CD4-positive, alpha-beta memory T cell (primary cell): ENCODE results near the gene PROSER3. TPM values are rescaled to one million over a fixed set of nuclear protein-coding genes. Genes with fewer than 3 reads are reported as not detected.
"Not testable (repeated sequence)": the region's sequence is repeated elsewhere in the genome, so short reads cannot be mapped to it uniquely, and the experiment has no call there.

Experiments used
- CTCF ChIA-PET: fragments of 350-600 bp; sonication (Branson Sonifier 250); formaldehyde crosslinking; loops from one replicate; lab custom pipeline; 2021; ENCODE audit warnings: inconsistent platforms; ENCODE audit not compliant: partially characterized antibody; lab: Charles Lee
- POLR2A ChIA-PET: fragments of 350-600 bp; sonication (Branson Sonifier 250); formaldehyde crosslinking; loops from one replicate; lab custom pipeline; 2021; ENCODE audit not compliant: partially characterized antibody; lab: Charles Lee
- DNase-seq, 5 donors: peaks; one replicate each; pipeline versions ENCODE4 v3.0.0 to v3.0.0-alpha.2; 2020 to 2022; ENCODE audit warnings: mixed read lengths in 1 of 5
- H3K27ac ChIP-seq: one replicate; pipeline ENCODE4 v1.7.0; 2013; ENCODE audit warnings: low read depth, low read length
- H3K27me3 ChIP-seq: 2 replicates; pipeline ENCODE4 v1.7.0; 2013; ENCODE audit warnings: mild to moderate bottlenecking, low read length, moderate library complexity; ENCODE audit not compliant: insufficient read depth
- H3K36me3 ChIP-seq: 2 replicates; pipeline ENCODE4 v1.7.0; 2013; ENCODE audit warnings: mild to moderate bottlenecking, low read length, moderate library complexity; ENCODE audit not compliant: insufficient read depth
- H3K4me1 ChIP-seq: 2 replicates; pipeline ENCODE4 v1.7.0; 2013; ENCODE audit warnings: mild to moderate bottlenecking, low read length, moderate library complexity; ENCODE audit not compliant: insufficient read depth
- H3K4me3 ChIP-seq, 2 donors: one replicate each; pipeline ENCODE4 v1.7.0; 2013; ENCODE audit warnings: low read length in 2 of 2, mild to moderate bottlenecking in 1 of 2
- H3K9me3 ChIP-seq, 2 donors: one replicate each; pipeline ENCODE4 v1.7.0; 2013; ENCODE audit warnings: low read length in 2 of 2, control low read depth in 1 of 2; ENCODE audit not compliant: control insufficient read depth in 1 of 2
- H3K27ac Mint-ChIP-seq, 7 donors: one replicate each; pipeline ENCODE4 v1.8.0; 2020 to 2021; ENCODE audit warnings: mixed read lengths in 7 of 7, mild to moderate bottlenecking in 6 of 7, inconsistent platforms in 3 of 7, moderate library complexity in 3 of 7
- H3K27me3 Mint-ChIP-seq, 2 donors: one replicate each; pipeline ENCODE4 v1.8.0; 2020 to 2021; ENCODE audit warnings: mixed read lengths in 2 of 2
- H3K36me3 Mint-ChIP-seq, 2 donors: one replicate each; pipeline ENCODE4 v1.8.0; 2020 to 2021; ENCODE audit warnings: mixed read lengths in 2 of 2, inconsistent platforms in 1 of 2, mild to moderate bottlenecking in 1 of 2
- H3K4me1 Mint-ChIP-seq, 4 donors: one replicate each; pipeline ENCODE4 v1.8.0; 2020 to 2021; ENCODE audit warnings: mixed read lengths in 4 of 4, mild to moderate bottlenecking in 1 of 4
- H3K4me3 Mint-ChIP-seq, 8 donors: one replicate each; pipeline ENCODE4 v1.8.0; 2020 to 2021; ENCODE audit warnings: mixed read lengths in 8 of 8, mild to moderate bottlenecking in 7 of 8, moderate library complexity in 6 of 8, inconsistent platforms in 3 of 8
- H3K9me3 Mint-ChIP-seq, 8 donors: one replicate each; pipeline ENCODE4 v1.8.0; 2020 to 2021; ENCODE audit warnings: mixed read lengths in 8 of 8, mild to moderate bottlenecking in 5 of 8, inconsistent platforms in 3 of 8, moderate library complexity in 1 of 8
- intact Hi-C: fragments of 100-400 bp; cut with micrococcal nuclease; formaldehyde crosslinking; loops from one replicate; pipeline ENCODE4 v1.15.1; 2023
- polyA plus RNA-seq, 2 donors: library from polyadenylated mRNA; unstranded; fragments of 300-500 nt; fragmentation: Illumina TruSeq; gene quantifications; one replicate each; pipeline ENCODE4 v1.2.3, GENCODE V29; 2021
- total RNA-seq, 2 experiments: library from RNA; stranded (reverse); gene quantifications; one replicate each; pipeline ENCODE4 v1.2.3, GENCODE V29; 2021

The PROSER3 gene
- total and polyA plus RNA-seq, 4 experiments from 2014 or later: 2.0 to 46.5 (median 28.4) TPM

DNA sequence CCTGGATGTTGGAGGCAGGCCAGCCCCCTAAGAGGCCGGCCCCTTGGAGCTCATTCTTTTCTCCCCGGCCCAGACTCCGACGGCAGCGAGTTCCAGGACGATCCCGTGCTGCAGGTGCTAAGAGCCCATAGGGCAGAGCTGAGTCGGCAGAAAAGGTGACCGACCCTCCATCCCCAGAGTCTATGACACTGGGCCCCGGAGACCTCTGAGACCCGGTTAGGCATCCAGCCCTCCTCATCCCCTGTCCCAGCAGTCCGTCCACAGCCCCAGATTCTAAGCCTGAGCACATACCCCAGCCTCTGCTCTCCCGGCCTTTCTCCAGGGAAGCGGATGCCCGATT, 10.1 kb downstream of the PROSER3 start:
- H3K27ac Mint-ChIP-seq: no peak overlapping the region
- H3K4me3 ChIP-seq: no peak overlapping the region
- ChIA-PET POLR2A (no interaction called here), CTCF (no interaction called here)
- intact Hi-C loops: no loop called here
- no peaks in the 10 kb centered on the region for H3K4me1 ChIP-seq
- no peaks in the 10 kb centered on the region for H3K27me3 ChIP-seq
- no peaks in the 10 kb centered on the region for H3K9me3 ChIP-seq
- no peak overlapping the region for H3K4me3 Mint-ChIP-seq
- no peak overlapping the region for H3K27ac ChIP-seq
- peaks cover 0 to 3% (median 2%) of the 10 kb centered on the region in 4 donors for H3K4me1 Mint-ChIP-seq
- peaks cover 4 to 27% of the 10 kb centered on the region in 2 donors for H3K36me3 Mint-ChIP-seq
- no peak for DNase-seq
- H3K36me3 ChIP-seq: peaks cover 13% of the 10 kb centered on the region
- peaks cover 0 to 2% (median 0%) of the 10 kb centered on the region in 8 donors for H3K9me3 Mint-ChIP-seq
- H3K27me3 Mint-ChIP-seq: no peaks in the 10 kb centered on the region

DNA sequence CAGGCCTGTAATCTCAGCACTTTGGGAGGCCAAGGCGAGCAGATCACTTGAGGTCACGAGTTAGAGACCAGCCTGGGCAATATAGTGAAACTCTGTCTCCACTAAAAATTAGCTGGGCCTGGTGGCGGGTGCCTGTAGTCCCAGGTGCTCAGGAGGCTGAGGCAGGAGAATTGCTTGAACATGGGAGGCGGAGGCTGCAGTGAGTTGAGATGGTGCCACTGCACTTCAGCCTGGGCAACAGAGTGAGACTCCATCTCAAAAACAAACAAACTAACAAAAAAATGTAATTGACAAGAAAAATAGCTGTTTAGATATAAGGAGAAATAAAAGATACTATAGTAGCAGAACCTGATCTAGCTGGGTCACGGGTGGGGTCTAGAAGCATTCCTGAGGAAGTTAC, 14.4 kb downstream of the PROSER3 start:
- CTCF ChIA-PET, H3K4me3 ChIP-seq, intact Hi-C loops, H3K4me3 Mint-ChIP-seq, DNase-seq, H3K9me3 ChIP-seq, H3K27me3 ChIP-seq, H3K36me3 ChIP-seq, H3K9me3 Mint-ChIP-seq, H3K27ac Mint-ChIP-seq, H3K27ac ChIP-seq, H3K27me3 Mint-ChIP-seq: not testable (repeated sequence)
- peaks cover 0 to 16% of the 10 kb centered on the region in 2 donors for H3K36me3 Mint-ChIP-seq
- POLR2A ChIA-PET: interaction anchor here (1.0 to 1.2 kb wide), 2 partner anchors 12 to 28 kb away, joined by 3 read pairs; no protein-coding TSS in a partner anchor
- H3K4me1 ChIP-seq: peaks cover 15% of the 10 kb centered on the region
- H3K4me1 Mint-ChIP-seq: peaks cover 12 to 31% (median 22%) of the 10 kb centered on the region in 4 donors

DNA sequence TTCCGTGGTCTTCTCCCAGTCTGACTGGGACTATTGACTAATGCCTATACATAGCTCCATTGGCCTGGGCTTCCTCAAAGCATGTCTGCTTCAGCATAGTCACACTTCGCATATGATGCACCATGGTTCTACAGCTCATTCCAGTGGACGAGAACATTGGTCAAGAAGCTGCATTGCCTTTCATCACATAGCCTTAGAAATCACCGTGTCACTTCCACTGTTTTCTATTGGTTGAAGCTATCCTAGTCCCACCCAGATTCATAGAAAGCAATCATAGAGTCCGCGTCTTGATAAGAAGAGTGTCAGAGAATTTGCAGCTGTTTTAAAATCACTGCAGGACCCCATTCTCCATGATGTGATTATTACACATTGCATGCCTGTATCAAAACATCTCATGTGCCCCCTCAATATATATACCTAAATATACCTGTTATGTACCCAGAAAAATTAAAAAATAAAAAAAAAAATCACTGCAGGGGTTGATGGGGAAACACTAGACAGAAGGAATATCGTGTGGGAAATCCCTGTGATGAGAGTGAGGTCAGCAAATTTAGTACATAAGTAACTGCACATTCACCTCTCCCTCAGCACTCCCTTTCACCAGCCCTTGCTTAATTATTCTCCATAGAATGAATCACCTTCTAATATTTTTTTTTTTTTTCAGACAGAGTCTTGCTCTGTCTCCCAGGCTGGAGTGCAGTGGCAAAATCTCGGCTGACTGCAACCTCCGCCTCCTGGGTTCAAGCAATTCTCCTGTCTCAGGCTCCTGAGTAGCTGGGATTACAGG, 15.2 kb downstream of the PROSER3 start:
- POLR2A ChIA-PET: interaction anchor here (1.0 to 1.2 kb wide), 2 partner anchors 13 to 29 kb away, joined by 3 read pairs; no protein-coding TSS in a partner anchor
- Histone ChIP-seq H3K4me1 (peaks cover 15% of the 10 kb centered on the region), H3K4me3 (no peak overlapping the region), H3K9me3 (no peaks in the 10 kb centered on the region), H3K36me3 (peaks cover 4% of the 10 kb centered on the region), H3K27me3 (no peaks in the 10 kb centered on the region), H3K27ac (no peak overlapping the region)
- no peak overlapping the region for H3K27ac Mint-ChIP-seq
- peaks cover 0 to 14% of the 10 kb centered on the region in 2 donors for H3K36me3 Mint-ChIP-seq
- CTCF ChIA-PET: interaction anchor here (1.4 kb wide), 1 partner anchor 25 kb away, joined by 4 read pairs; the partner anchor contains the start of gene LIN37
- intact Hi-C loops: no loop called here
- H3K27me3 Mint-ChIP-seq: no peaks in the 10 kb centered on the region
- H3K9me3 Mint-ChIP-seq: peaks cover 0 to 2% (median 0%) of the 10 kb centered on the region in 8 donors
- H3K4me1 Mint-ChIP-seq: peaks cover 12 to 37% (median 22%) of the 10 kb centered on the region in 4 donors
- peak in 1 of 5 donors; percentile 20 for DNase-seq
- H3K4me3 Mint-ChIP-seq: peak overlapping the region in 1 of 8 donors; percentile 46

DNA sequence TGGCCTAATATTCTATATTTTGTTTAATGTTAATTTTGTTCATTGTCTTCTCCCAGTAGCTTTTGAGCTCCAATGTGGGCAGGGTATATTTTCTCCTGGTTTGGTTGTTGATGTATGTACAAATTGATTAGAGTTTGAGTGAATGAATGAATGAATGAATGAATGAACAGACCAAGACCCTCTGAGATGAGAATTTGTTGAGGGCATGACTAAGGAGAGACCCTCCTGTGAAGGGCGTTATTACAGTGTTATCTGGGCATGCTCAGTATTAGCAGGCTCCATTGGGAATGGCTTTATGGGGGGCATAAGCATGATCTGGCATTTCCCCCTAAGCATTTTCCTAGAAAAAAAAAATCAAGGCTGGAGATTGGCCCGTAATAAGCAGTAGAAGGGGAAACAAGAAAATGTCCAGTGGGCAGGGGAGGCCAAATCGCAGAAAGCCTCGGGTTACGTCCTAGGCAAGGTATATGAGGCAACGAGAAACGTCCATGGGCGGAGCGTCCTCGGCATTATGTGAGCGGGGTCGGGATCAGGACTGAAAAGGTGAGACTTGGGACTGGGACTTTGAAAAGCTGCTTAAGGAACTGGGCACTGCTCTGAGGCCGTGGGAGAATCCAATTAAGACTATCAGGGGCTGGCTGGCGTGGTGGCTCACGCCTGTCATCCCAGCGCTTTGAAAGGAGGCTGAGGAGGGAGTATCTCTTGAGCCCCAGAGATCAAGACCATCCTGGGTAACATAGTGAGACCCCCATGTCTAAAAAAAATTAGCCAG, 16.5 kb downstream of the PROSER3 start:
- H3K4me3 ChIP-seq: peak overlapping the region; percentile 21 to 65
- Mint-ChIP-seq H3K9me3 (no peaks in the 10 kb centered on the region), H3K27ac (peak overlapping the region in 3 of 7 donors; percentile 40 to 87 (median 46)), H3K27me3 (no peaks in the 10 kb centered on the region), H3K4me1 (peaks cover 12 to 37% (median 20%) of the 10 kb centered on the region in 4 donors), H3K4me3 (peak overlapping the region; percentile 79 to 95 (median 87)), H3K36me3 (peaks cover 0 to 7% of the 10 kb centered on the region in 2 donors)
- intact Hi-C loops: loop anchor here (1.0 to 2.0 kb wide), 5 partner anchors 16 to 81 kb away; partner anchors contain the start of genes LIN37, PROSER3, PSENEN and U2AF1L4
- H3K4me1 ChIP-seq: peaks cover 15% of the 10 kb centered on the region
- CTCF ChIA-PET: interaction anchor here (1.4 kb wide), 1 partner anchor 26 kb away, joined by 4 read pairs; the partner anchor contains the start of gene LIN37
- H3K27me3 ChIP-seq: no peaks in the 10 kb centered on the region
- H3K9me3 ChIP-seq: no peaks in the 10 kb centered on the region
- H3K27ac ChIP-seq: no peak overlapping the region
- POLR2A ChIA-PET: no interaction called here
- peak in 1 of 5 donors; percentile 24 for DNase-seq
- no peaks in the 10 kb centered on the region for H3K36me3 ChIP-seq

DNA sequence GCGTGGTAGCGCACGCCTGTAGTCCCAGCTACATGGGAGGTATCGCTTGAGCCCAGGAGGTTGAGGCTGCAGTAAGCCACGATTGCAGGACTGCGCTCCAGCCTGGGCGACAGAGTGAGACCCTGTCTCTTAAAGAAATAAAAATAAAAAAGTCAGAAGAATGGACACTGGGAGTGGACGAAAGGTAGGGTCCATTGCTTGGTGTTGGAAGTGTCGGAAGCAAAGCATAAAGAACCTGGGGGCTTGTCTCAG, 17.0 kb downstream of the PROSER3 start:
- H3K4me3 ChIP-seq: peak overlapping the region; percentile 21 to 65
- POLR2A ChIA-PET: no interaction called here

DNA sequence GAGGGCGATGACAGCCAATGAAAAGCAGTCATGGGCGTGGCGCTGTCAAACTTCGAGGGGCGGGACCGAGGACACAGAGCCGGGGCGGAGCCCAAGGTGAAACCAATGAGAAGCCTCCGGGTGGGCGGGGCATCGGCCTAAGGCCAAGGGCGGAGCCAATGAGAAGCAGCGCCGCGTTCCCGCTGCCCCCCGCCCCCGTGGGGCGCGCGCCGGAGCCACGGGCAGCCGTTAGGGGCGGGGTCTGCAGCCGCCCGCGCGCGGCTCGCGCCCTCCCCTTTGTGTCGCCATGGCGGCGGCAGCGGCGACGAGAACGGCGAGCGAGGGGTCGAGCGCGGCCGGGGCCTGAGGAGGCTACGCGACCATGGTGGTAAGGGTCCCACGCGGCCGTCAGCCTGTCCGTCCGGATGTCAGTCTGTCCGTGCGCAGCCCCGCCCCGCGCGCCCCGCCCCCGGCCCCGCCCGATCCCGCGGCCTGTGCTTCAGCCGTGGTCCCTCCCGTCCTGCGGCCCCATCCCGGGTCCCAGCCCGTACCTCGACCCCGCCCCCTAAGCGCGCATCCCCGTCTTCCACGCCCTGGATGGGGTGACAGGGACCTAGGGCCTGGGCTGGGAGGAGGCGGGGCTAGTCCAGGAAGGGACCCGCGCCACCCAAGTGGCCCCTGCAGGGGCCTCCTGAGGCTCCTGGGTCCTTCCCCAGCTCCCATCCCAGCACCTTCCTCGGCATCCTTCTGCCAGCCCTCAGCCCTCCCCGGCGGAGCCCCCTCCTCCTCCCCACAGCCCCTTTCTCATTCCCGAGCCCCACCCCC, 17.5 kb downstream of the PROSER3 start, which contains the start of gene ARHGAP33:
ARHGAP33 (plus strand) TSS at position 267 of the 804 bp plus-strand sequence; CDS start at position 362, 95 bp downstream.
- Histone ChIP-seq H3K4me1 (peaks cover 15% of the 10 kb centered on the region), H3K4me3 (peak within 1 kb of the TSS; percentile 21 to 65), H3K9me3 (no peaks in the 10 kb centered on the region), H3K27ac (no peak within 1 kb of the TSS), H3K36me3 (no peaks in the 10 kb centered on the region), H3K27me3 (no peaks in the 10 kb centered on the region)
- ChIA-PET POLR2A (no interaction called here), CTCF (no interaction called here)
- H3K4me3 Mint-ChIP-seq: peak within 1 kb of the TSS; percentile 79 to 95 (median 87)
- peaks cover 11 to 37% (median 20%) of the 10 kb centered on the region in 4 donors for H3K4me1 Mint-ChIP-seq
- no peaks in the 10 kb centered on the region for H3K27me3 Mint-ChIP-seq
- H3K36me3 Mint-ChIP-seq: peaks cover 0 to 11% of the 10 kb centered on the region in 2 donors
- peak; percentile 97 to 98 (median 98) for DNase-seq
- peak within 1 kb of the TSS; percentile 46 to 87 (median 72) for H3K27ac Mint-ChIP-seq
- intact Hi-C loops: loop anchor here (1.0 to 2.0 kb wide), 5 partner anchors 17 to 82 kb away; partner anchors contain the start of genes LIN37, PROSER3, PSENEN and U2AF1L4
- H3K9me3 Mint-ChIP-seq: no peaks in the 10 kb centered on the region

More for the DNA sequence above, 17.0 kb downstream of the PROSER3 start:
- peaks cover 15% of the 10 kb centered on the region for H3K4me1 ChIP-seq
- intact Hi-C loops: loop anchor here (1.0 to 2.0 kb wide), 5 partner anchors 17 to 82 kb away; partner anchors contain the start of genes LIN37, PROSER3, PSENEN and U2AF1L4
- Mint-ChIP-seq H3K36me3 (peaks cover 0 to 11% of the 10 kb centered on the region in 2 donors), H3K9me3 (no peaks in the 10 kb centered on the region), H3K27me3 (no peaks in the 10 kb centered on the region), H3K4me1 (peaks cover 12 to 37% (median 20%) of the 10 kb centered on the region in 4 donors), H3K27ac (peak overlapping the region in 4 of 7 donors; percentile 13 to 87 (median 60)), H3K4me3 (peak overlapping the region; percentile 79 to 95 (median 87))
- no peak overlapping the region for H3K27ac ChIP-seq
- CTCF ChIA-PET: no interaction called here
- H3K9me3 ChIP-seq: no peaks in the 10 kb centered on the region
- H3K36me3 ChIP-seq: no peaks in the 10 kb centered on the region
- no peaks in the 10 kb centered on the region for H3K27me3 ChIP-seq
- DNase-seq: no peak
